GM18505 (cell line): ENCODE data around the gene LRMDA.

ENCODE experiments used
- ATAC-seq: cut with Tn5 transposase; IDR thresholded peaks from one replicate; pipeline ENCODE4 v1.9.1; 2021; ENCODE audit not compliant: unreplicated experiment
- POLR2A ChIP-seq: IDR thresholded peaks from 4 replicates; pipeline ENCODE4 v1.6.1; 2011; ENCODE audit warnings: borderline replicate concordance; ENCODE audit not compliant: insufficient read depth, insufficient read length; ENCODE audit errors: extremely low read depth

LRMDA gene

DNA sequence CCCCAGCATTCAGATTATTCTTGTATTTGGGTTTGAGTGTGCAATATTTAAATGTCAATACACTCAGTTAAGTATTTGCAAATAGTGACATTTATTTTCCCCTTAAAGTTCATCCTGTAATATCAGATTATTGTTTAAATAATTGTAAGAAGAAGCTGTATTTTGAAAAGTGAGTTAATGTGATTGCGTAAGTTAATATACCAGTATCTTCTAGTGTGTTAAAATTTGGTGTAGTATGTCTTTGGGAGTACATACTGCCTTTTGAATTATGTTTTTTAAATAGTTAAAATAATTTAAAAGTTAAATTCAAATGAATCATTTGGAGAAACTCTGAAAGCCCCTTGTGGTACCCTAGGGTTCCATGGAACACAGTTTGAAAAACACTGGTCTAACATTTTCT lies 28.6 kb downstream of the LRMDA start:
- ATAC-seq, result no peak
- TF ChIP-seq POLR2A, result no peak

DNA sequence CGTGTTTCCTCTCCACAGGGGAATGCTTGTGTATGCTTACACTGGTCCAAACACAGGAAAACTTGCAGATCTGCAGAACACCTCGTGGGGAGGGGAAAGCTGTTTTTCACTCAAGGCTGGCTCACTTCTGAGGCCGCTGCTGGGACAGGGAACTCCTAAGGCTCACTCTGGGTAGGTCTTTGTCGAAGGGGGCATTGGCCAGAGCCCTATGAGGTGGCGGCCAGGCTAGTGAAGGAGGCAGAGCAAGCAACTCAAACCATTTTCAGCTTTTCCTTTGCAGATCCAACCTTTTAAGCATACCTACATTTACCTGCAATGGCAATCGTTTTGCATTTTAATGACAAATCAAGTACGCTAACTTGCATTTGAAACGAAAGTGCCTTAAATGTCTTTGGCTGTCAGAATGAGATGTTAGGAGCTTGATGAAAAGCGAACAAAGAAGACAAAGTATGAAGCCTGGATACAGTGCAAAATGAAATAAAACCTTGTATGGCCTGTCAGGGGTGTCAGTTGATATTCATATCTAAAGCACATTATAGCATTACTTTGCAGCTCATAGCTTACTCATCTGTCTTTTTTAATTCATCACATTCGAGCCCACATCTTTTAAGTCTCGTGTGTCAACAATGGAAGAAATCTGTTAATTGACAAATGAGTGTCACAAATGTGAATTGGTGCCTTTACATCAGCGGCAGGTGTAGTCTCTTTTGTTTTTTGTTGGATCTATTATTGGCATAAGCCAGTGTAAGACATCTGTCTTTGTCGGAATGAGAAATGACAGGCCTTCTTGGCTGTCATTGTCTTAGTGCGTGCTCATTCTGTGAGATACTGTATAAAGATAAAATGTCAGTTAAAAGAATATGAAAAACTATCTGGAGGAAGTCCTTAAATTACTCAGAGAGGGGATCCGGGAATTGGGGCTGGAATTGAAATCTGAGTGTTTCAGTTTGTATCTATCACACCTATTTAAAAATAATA lies 30.5 kb downstream of the LRMDA start:
- no peak for ATAC-seq
- TF ChIP-seq POLR2A, result no peak

DNA sequence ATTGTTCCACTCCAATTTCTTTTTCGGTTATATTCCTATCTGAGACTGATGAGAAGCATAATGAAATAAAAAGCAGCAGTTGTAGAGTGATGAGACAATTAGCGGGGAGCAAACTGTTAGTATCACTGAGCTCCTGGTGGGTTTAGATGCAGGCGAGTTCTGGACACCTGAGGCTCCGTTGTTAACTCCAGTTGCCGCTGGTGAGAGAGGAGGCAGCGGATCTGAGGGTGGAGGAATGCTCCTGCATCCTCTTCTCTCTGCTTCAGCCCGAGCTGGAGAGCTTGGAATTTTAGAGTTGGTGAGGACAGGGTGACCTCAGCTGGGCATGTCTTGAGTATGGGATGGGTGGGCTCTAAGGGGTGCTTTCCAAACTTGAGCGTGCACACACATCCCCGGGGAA lies 31.4 kb downstream of the LRMDA start:
- ATAC-seq, result no peak
- TF ChIP-seq POLR2A, result no peak

DNA sequence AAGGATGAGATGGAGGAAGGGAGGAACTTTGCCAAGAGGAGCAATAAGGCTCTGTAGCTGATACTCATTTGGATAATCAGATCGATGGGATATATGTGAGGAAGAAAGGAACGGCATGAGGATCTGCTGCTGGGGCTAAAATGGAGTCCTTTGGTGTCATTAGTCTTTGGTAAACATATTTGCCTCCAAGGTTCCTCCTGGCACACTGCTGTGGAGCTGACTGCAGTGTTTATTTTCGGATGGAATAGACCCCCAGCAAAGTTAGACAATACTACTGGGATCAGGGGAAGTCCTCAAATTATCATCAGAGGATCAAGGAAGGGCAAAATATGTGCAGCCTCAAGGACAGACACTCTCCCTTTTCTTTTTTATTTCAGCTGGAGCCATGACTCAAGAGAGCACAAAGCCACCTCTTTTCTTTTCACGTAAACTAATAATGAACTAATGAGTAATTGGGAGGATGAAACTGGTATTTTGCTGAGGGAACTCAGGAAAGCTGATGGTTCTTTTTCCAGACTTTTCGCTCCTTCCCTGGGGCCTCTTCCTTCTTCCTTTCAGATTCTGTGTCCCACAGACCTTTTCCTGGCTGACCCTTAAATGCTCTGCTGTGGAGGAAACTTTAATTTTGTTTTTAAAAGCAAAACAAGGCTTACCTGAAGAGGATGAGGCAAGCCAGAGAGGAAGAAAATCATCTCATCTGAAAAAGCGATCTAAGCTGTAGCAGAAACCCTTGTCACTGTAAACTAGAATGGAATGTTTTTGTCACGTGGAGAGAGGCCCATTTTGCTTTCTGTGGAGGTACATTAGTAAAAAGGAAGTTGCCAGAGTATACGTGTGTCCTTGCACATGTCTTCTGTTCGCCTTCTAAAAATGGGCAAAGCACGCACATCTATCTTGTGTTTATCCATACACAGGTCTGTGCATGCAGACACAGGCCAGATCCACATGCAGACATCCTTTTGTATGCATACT lies 33.3 kb downstream of the LRMDA start:
- no peak for TF ChIP-seq POLR2A
- no peak for ATAC-seq

DNA sequence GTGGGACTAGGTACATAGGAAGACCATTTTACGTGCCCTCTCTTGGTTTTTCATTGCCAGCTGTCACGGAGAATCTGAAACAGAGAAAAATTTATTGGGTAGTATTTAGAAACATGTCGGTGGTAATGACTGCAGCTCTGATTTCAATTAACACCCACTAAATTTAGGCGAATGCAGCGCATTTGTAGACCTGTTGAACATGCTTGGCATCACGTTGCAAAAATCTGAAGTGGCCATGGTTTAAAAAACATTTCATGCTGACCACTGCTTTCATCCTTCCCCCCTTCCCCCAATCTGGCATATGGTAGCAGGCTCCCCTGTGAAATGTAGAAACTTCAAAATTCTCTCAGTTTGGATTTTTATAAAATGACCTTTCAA lies 34.0 kb downstream of the LRMDA start:
- no peak for ATAC-seq
- no peak for TF ChIP-seq POLR2A

DNA sequence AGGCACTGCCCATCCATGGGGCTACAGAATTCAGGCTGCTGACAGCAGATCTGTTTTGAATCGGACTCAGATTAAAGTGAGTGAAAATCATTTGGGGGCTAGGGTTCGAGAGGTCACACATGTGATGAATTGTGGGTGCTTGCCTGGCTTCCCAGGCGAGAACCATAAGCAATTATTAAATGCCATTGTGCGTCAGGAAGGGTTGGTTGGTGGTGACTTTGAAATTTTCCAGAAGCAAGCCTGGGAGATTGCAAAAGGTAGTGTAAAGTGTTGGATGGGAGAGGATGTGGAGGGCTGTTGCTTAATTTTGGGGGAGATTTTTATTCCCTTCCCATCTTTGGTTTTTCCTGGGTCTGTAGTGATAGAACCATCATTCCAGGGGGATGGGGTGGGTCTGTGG lies 34.6 kb downstream of the LRMDA start:
- no peak for TF ChIP-seq POLR2A
- ATAC-seq, result no peak

DNA sequence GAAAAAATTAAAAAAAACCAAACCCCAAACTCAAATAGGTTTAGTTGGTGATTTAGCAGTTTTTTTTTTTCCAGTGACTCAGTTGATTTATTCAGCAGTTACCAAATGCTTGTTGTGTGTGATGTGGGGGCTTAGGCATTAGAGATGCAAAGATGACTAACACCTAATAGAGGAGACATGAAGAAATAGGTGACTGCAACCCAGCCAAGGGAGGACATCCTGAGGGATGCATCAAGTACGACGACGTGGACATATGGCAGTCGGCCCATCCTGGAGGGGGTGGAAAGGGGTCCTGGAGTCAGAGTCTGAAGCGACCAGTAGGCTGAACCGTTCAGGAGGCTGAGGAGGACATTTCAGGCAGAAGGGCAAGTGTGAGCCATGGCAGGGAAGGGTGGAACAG lies 35.5 kb downstream of the LRMDA start:
- TF ChIP-seq POLR2A, result no peak
- ATAC-seq, result no peak

DNA sequence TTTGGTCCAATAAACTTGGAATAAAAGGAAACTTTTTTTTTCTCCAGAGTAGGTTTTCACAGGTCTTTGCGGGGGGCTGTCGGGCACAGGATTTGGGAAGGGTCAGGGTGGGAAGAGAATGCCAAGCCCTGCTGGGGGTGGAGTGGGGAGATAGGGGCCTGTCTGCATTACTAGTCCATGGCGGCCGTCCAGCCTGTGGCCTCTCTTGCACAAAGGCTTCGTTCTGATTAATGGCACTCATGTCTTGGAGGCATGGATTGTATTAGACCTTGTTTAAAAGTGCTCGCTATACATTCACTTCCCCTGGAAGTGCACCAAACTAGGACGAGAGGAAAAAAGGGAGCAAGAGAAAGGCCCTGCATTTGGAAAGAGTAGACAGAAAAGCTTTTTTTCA lies 37.2 kb downstream of the LRMDA start:
- ATAC-seq, result no peak
- TF ChIP-seq POLR2A, result no peak

DNA sequence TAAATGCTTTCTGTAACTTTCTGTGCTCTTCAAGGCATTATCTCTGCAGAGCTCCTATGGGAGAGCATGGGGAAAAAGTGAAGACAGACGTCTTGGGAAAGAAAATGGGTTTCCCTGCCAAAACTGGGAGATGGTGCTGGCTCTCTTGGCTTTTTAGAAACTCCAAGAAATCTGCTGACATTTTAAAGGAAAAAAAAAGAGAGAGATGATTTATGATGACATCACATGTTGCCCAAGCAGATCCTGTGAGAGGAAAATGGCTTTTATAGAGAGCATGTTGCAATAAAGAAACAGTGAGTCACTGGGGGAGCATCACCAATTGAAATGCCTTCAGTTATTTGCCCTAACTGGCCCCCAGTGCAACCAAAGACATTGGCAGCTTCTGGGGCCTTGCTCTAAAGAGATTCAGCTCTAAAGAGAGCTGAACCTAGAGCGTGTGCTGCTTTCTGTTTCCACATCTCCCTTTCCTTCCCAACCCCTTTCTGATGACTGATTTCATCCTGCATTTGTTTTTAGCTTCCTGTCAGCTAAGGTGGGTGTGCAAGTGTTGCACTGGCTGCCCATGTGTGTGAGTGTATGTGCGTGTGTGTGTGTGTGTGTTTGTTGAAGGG lies 37.7 kb downstream of the LRMDA start:
- no peak for TF ChIP-seq POLR2A
- ATAC-seq, result no peak

DNA sequence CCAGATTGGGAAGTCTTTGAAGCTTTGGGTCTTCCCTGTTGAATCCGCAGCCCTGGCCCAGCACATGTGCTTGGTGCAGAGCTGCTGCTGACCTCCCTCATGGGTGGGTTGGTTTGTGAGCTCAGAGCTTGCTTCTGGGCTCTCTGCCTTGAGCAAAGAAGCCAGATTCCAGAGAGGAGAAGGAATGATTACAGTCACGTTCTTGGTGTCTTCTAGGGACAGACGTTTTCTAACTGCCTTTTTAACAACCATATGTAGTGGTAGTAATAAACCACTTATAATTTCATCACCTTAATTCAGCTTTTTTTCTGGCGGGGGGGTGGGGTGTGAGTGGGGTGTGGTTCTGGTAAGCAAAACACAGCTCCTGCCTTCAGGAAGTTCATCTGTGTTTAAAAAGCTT lies 39.5 kb downstream of the LRMDA start:
- no peak for TF ChIP-seq POLR2A
- ATAC-seq, result no peak

DNA sequence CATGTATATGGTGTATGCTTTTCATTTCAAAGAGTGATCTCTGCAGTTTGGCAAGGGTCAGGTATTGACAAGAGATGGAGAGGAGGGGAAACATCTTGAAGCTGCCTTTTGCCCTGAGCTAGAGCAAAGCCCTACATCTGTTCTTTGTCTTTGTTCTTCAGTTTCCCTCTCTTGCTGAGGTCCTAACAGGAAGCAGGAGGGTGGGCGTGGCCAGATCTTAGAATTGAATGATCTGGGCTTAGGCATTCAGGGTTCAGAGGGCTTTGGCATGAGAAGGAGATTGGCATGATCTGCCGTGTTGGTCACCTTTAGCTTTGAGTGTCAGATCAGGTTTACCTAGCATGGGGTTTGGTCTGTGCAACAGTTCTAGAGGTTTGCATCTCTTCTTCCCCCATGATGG lies 41.3 kb downstream of the LRMDA start:
- no peak for TF ChIP-seq POLR2A
- no peak for ATAC-seq

DNA sequence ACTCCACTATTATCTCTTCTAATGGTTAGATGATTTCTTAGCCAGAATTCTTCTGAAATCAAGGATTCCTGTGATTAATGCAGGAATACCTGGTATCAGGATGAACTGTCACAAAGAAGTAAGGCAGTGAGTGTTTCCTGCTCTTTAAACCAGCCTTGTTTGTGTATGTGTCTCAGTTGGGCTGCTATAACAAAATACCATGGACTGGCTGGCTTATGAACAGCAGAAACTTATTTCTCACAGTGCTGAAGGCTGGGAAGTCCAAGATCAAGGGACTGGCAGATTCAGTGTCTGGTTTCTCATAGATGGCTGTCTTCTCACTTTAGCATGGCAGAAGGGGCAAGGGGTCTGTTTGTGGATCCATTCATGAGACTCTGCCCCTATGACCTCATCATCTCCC lies 42.7 kb downstream of the LRMDA start:
- no peak for TF ChIP-seq POLR2A

More for the DNA sequence above, 42.7 kb downstream of the LRMDA start:
- no peak for ATAC-seq
